Measurements from ENCODE around the gene SALL2.

GRCh38 chr14:21572604-21573003 is 46.5 kb upstream of the SALL2 start:
- TF ChIP-seq CTCF (IDR thresholded peaks at IDR 0.05; ENCODE audit: insufficient read depth, low read length, poor library complexity, severe bottlenecking) (no peak), EZH2phosphoT487 (conservative IDR thresholded peaks at IDR 0.05; ENCODE audit: low read length) (no peak)

All from SU-DHL-6 (cell line).